OCI-M2 (cell line): ENCODE results near the gene ETS2.

Experiments
- DNase-seq: peaks from one replicate; lab custom pipeline; 2025; ENCODE audit not compliant: unreplicated experiment; lab: John Stamatoyannopoulos, UW

Gene ETS2

GRCh38 chr21:38805328-38806152, at the start of gene ETS2:
Gene ETS2 (plus strand): TSS chr21:38805929. CDS start chr21:38810035, 4,106 bp downstream.
- DNase-seq: peak; percentile 91

GRCh38 chr21:38756746-38757145, 49.0 kb upstream of the ETS2 start:
- no peak for DNase-seq

- no peak for DNase-seq
These were observed 47.1 kb upstream of the ETS2 start for GRCh38 chr21:38758501-38759214.

GRCh38 chr21:38759413-38759812, 46.3 kb upstream of the ETS2 start:
- DNase-seq: no peak

GRCh38 chr21:38760017-38760761, 45.5 kb upstream of the ETS2 start:
- DNase-seq: no peak

- no peak for DNase-seq
These were observed 45.0 kb upstream of the ETS2 start for GRCh38 chr21:38760762-38761155.

- DNase-seq: no peak
These were observed 44.2 kb upstream of the ETS2 start for GRCh38 chr21:38761531-38761930.

- DNase-seq: no peak
These were observed 40.7 kb upstream of the ETS2 start for GRCh38 chr21:38765056-38765455.

- no peak for DNase-seq
These were observed 38.6 kb upstream of the ETS2 start for GRCh38 chr21:38766987-38767722.

- DNase-seq: no peak
These were observed 37.2 kb upstream of the ETS2 start for GRCh38 chr21:38768471-38769063.

- DNase-seq: no peak
These were observed 36.4 kb upstream of the ETS2 start for GRCh38 chr21:38769191-38769780.

GRCh38 chr21:38770660-38771059, 35.1 kb upstream of the ETS2 start:
- no peak for DNase-seq

GRCh38 chr21:38771536-38771935, 34.2 kb upstream of the ETS2 start:
- DNase-seq: no peak

GRCh38 chr21:38772646-38773045, 33.1 kb upstream of the ETS2 start:
- no peak for DNase-seq

- DNase-seq: no peak
These were observed 32.3 kb upstream of the ETS2 start for GRCh38 chr21:38773099-38774061.

- no peak for DNase-seq
These were observed 31.6 kb upstream of the ETS2 start for GRCh38 chr21:38774152-38774551.

GRCh38 chr21:38774586-38775285, 31.0 kb upstream of the ETS2 start:
- no peak for DNase-seq

- DNase-seq: no peak
These were observed 30.0 kb upstream of the ETS2 start for GRCh38 chr21:38775733-38776132.
